IMR-90 (cell line): ENCODE measurements around the gene DSCAM.

ENCODE experiments used
- POLR2A ChIP-seq: IDR thresholded peaks from 2 replicates; pipeline ENCODE4 v1.6.1; 2012; ENCODE audit warnings: mild to moderate bottlenecking, low read depth, low read length
- RAD21 ChIP-seq: IDR thresholded peaks from 2 replicates; pipeline ENCODE4 v1.6.1; 2012; ENCODE audit warnings: low read length, improper control_type of control experiment
- TF ChIP-seq, protein P1 (sequence below): conservative IDR thresholded peaks from 2 replicates; pipeline ENCODE4 v1.5.1; 2012; ENCODE audit warnings: mild to moderate bottlenecking, low read depth, low read length, improper control_type of control experiment

DNA sequence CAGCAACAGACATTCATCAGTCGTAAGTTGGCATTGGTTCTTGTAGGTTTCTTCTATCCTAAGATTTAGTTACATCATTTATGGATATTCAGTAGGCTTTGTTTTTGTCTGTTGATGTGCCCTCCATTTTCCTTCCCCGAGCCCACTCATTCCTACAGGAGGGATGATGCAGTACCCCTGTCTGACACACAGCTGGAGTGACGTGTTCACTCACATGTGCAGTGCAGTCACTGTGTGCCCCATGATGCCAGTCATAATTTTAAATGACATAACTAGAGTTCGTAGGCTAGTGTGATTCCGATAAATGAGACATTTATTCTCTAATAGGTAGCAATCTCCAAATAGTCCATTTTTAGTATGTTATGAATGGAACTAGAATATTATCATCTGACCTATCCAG is 438.4 kb downstream of the DSCAM start:
- TF ChIP-seq POLR2A: no peak
- TF ChIP-seq, protein P1, sequence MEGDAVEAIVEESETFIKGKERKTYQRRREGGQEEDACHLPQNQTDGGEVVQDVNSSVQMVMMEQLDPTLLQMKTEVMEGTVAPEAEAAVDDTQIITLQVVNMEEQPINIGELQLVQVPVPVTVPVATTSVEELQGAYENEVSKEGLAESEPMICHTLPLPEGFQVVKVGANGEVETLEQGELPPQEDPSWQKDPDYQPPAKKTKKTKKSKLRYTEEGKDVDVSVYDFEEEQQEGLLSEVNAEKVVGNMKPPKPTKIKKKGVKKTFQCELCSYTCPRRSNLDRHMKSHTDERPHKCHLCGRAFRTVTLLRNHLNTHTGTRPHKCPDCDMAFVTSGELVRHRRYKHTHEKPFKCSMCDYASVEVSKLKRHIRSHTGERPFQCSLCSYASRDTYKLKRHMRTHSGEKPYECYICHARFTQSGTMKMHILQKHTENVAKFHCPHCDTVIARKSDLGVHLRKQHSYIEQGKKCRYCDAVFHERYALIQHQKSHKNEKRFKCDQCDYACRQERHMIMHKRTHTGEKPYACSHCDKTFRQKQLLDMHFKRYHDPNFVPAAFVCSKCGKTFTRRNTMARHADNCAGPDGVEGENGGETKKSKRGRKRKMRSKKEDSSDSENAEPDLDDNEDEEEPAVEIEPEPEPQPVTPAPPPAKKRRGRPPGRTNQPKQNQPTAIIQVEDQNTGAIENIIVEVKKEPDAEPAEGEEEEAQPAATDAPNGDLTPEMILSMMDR: no peak
- TF ChIP-seq RAD21: no peak
